GM18499 (cell line): ENCODE data around the gene ZDHHC12.
"Not testable (repeated sequence)": the region's sequence is repeated elsewhere in the genome, so short reads cannot be mapped to it uniquely, and the experiment has no call there.

Experiments used
- ATAC-seq: cut with Tn5 transposase; IDR thresholded peaks from one replicate; pipeline ENCODE4 v1.9.1; 2021; ENCODE audit warnings: moderate number of reproducible peaks; ENCODE audit not compliant: insufficient read depth, unreplicated experiment

ZDHHC12 gene

DNA sequence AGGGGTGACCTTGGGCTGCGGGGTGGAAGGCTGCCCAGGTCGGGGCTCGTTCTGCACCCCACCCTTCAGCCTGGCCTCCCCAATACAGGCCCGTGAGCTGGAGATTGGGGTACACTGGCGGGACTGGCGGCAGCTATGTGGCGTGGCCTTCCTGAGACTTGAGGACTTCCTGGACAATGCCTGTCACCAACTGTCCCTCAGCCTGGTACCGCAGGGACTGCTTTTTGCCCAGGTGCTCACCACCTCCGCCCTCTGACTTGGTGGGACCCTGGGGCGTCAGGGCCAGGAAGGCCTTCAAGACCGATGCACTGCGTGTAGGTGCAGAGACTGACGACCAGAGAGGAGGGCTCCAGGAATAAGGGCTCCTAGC, 10.5 kb downstream of the ZDHHC12 start:
- no peak for ATAC-seq

DNA sequence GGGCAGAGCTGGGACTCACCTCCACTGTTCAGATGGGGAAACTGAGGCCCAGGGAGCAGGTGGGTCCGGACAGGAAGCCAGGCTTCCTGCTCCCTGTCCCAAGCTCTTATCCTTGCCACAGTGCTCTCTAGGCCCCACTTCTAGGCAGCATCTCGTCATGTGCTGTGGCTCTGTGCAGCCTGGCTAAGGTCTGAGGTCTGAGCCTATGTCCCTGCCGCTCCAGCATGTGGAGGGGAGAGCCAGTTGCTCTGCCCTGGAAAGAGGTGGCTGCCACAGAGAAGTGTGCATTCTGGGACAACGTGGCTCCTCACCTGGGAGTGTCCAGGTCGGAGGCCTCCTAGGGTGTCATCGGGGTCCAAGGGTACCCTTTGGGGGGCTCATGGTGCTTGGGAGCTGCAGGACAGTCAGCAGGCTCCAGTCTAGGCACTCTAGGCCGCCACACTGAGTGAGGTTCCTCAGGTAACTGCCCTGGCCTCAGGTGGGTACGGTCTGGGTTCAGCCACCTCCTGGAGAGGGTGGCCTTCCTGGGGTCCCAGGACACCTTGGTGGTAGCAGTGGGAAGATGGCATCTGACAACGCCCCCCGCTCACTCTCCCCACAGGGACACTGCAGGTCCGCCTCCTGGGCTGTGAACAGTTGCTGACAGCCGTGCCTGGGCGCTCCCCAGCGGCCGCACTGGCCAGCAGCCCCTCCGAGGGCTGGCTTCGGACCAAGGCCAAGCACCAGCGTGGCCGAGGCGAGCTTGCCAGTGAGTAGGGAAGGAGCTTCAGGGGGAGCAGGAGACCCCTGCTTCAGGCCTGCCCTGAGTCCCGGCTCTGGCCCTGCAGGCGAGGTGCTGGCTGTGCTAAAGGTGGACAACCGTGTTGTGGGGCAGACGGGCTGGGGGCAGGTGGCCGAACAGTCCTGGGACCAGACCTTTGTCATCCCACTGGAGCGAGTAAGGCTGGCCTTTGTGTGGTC, 11.2 kb downstream of the ZDHHC12 start:
- no peak for ATAC-seq

DNA sequence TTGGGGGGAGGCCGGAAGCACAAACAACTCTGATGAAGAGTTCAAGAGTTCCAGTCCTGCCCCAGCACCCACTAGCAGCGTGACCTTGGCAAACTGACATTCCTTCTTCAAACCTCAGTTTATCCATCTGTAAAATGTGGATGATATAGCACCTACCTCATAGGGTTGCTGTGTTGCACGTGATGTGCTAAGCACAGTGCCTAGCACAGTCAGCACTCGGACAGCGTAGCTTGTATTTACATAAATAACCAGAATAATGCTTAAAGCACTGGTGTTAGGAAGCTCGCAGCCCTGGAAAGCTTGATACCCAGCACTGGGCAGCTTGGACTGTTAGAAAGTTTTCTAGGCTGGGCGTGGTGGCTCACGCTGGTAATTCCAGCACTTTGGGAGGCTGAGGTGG, 16.5 kb downstream of the ZDHHC12 start:
- ATAC-seq = no peak

DNA sequence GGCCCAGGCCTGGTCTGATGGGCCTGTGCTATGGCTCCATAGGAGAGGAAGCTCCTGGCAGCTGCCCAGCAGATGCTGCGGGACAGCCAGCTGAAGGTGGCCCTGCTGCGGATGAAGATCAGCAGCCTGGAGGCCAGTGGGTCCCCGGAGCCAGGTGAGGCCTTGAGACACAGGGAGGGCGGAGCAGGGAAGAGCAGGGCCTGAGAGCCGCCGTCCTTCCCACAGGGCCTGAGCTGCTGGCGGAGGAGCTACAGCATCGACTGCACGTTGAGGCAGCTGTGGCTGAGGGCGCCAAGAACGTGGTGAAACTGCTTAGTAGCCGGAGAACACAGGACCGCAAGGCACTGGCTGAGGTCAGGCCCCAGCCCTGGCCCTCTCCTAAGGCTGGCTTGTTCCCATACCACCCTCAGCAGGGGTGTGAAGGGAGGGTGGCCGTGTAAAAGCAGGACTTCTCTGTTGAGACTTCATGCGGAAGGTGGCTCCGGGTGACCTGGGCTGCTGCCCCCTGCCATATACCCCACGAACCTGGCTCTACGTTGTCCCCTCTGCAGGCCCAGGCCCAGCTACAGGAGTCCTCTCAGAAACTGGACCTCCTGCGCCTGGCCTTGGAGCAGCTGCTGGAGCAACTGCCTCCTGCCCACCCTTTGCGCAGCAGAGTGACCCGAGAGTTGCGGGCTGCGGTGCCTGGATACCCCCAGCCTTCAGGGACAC, 17.1 kb downstream of the ZDHHC12 start:
- no peak for ATAC-seq

DNA sequence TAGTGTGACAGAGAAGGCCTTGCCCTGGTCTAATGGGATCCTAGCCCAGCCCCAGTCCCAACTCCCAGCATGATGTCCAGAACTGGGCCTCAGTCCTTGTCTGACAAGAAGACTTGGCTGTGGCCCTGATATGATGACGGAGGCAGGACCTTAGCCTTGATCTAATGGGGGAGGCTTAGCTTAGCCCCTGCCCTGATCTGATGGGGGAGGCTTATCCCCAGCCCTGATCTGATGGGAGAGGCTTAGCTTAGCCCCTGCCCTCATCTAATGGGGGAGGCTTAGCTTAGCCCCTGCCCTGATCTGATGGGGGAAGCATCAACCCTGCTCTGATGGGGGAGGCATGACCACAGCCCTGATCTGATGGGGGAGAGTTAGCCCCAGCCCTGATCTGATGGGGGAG, 17.9 kb downstream of the ZDHHC12 start:
- ATAC-seq = no peak

DNA sequence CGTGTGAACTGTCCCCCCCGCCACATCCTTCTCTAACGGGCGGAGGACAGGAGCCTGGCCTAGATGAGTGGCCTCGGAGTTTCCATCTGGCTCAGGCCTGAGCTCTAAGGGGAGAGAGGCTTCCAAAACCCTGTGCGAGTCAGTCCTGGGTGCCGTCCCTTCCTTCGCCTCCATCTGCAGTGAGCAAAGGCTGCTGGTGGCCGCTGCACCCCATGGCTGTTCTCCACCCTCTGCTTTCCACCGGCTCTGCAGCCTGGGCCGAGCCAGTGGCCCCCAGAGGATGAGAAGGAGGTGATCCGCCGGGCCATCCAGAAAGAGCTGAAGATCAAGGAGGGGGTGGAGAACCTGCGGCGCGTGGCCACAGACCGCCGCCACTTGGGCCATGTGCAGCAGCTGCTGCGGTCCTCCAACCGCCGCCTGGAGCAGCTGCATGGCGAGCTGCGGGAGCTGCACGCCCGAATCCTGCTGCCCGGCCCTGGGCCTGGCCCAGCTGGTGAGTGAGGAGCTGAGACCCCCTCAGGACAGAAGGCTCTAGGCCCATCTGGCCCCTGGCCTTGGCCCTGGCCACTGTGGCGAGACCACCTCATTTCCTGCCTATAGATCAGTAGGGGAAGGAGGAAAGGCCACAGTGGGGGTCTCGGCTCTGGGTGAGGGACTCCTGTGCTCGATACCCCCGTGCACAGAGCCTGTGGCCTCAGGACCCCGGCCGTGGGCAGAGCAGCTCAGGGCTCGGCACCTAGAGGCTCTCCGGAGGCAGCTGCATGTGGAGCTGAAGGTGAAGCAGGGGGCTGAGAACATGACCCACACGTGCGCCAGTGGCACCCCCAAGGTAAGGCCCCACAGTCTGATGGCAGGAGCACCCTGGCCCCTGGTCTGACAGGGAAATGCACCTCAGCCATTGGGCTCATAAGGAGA, 18.6 kb downstream of the ZDHHC12 start:
- no peak for ATAC-seq

DNA sequence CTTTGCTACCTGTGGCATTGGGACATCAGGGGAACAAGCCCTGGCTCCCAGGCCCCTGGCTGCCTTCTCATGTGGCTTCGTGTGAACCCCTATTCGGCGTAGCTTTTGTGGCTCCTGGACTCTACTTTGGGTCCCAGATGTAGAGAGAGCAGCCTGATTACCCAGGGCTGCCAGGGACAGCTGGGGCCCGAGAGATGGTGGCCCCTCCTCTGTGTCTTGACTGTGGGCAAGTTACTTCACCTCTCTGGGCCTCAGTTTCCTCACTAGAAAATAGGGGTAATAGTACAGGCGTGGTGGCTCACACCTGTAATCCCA, 19.6 kb downstream of the ZDHHC12 start:
- no peak for ATAC-seq

DNA sequence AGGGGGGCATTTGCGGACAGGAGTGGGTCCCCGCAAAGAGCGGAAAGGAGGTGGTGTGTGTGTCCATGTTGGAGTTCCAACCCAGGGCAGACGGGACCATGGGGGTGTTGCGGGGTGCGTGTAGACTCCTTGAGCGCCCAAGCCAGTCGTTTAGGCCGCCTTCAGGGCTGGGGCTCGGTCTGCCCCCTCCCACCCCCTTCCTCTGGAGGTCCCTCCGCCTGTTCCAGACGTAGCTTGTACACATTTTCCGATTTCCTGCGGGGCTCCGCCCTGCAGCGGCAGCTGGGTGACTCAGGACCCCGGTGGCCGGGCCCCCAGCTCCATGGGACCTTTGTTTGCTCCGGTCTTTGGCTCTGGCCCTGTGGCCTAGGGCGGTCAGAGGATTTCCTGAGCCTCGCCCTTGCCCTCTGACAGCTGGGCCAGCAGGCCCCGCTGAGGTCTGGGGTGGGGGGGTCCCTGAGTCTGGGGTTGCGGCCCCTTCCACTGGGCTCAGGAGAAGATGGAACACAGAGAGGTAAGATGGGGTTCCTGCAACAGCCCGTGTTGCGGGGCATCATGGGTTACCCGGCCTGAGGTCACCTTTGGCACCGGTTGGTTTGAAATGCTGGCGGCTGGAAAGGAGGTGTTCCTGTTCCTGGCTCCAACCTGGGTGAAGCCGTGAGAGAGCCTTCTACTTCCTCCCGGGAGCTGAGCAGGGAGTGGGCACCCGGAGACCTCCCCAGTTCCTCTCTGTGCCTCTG, 20.1 kb downstream of the ZDHHC12 start:
- ATAC-seq = no peak

DNA sequence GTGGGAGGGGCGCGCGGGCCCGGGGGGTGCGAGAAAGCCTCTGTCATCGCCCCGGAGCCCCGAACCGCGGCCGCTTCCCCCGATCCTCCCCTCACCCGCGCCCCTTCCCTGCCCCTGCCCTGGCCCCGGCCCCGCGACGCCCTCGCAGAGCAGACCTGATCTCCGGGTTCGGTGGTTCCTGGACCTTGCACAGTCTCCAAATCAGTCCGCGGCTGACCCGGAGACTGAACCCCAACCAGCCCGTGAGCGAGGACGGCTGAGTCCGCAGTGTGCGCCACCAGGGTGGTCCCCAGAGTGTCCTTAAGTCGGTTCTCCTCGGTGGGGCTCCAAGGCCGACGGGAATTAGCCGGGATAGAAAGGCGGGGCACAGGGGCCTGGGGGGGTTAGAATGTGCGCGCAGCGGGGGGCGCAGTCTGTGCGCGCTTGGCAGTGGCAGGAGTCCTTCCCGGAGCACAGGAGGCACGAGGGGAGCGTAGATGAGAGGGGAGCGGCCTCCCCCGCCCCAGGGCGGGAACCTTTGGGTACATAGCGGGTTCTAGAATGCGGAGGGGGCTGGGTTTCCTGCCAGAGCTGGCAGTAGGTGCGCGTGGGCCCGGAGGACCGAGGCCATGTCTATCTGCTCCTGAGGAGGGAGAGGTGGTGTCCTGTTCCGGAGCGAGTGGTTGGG, 20.8 kb downstream of the ZDHHC12 start:
- no peak for ATAC-seq

DNA sequence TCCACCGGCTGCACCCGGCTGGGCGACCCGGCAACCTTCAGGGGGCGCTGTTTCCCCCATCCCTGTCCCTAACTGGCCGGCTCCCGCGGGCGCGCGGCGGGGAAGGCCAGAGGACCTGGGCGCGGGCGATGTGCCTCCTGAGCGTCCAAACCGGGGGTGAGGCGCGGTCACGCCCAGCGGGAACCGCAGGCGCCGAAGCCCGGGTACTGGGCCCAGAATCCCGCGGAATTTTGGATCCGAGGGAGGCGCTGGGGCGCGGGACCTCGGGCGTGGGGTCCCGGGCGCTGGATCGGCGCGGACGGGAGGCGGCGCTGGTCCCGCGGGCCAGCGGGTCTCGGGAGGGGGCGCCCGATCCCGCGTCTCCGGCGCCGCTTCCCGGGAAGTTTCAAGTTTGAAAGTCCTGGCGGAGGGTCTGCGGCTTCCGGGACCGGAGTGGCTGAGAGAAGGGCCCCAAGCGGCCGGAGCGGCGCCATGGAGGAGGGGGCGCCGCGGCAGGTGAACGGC, 21.4 kb downstream of the ZDHHC12 start, which contains the start of gene PKN3:
Gene PKN3 (plus strand): TSS at position 59 of the 504 bp plus-strand sequence. CDS start 413 bp downstream, at position 472.
- peak; percentile 50 for ATAC-seq

DNA sequence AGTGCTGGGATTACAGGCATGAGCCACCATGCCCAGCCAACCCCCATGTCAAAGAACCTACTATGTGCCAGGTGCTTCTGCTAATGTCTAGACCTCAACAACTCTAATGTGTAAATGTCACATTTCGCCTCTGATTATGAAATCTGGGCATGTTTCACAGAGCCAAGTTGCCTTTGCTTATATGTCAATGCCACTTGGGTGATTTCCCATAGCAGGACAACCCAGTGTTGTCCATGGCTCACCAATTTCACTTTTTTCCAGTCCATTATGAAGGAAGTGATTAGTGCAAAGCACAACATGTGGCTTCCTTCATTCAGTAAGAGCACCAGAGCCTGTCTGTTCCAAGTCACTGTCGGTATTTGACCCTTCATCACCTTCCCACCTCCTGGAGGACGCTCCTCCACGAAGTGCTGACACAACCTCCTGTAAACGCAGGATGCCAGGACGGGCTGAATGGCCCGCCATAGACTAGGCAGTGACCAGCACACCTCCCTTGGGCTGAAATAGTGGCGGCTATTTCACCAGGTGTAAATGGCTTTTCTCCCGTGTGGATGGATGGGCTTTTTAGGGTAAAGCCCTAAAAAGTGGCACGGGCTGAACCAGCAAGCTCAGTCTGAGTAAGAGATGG, 22.6 kb downstream of the ZDHHC12 start:
- no peak for ATAC-seq

DNA sequence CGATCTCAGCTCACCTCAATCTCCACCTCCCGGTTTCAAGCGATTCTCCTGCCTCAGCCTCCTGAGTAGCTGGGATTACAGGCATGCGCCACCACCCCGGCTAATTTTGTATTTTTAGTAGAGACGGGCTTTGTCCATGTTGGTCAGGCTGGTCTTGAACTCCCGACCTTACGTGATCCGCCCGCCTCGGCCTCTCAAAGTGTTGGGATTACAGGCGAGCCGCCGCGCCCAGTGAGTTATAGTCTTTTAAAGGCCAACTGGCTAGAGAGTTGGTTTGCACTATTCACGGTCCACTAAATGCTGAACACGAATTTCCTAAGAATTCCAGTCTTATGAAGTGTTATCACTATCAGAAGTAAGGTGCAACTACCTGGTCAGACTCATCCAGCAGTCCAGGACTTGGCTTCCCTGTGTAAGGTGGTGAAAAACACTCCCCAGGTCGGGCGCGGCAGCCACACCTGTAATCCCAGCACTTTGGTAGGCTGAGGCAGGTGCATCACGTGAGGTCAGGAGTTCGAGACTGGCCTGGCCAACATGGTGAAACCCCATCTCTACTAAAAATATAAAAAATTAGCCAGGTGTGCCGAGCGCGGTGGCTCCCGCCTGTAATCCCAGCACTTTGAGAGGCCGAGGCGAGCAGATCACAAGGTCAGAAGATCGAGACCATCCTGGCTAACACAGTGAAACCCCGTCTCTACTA, 24.7 kb downstream of the ZDHHC12 start:
- ATAC-seq = not testable (repeated sequence)

DNA sequence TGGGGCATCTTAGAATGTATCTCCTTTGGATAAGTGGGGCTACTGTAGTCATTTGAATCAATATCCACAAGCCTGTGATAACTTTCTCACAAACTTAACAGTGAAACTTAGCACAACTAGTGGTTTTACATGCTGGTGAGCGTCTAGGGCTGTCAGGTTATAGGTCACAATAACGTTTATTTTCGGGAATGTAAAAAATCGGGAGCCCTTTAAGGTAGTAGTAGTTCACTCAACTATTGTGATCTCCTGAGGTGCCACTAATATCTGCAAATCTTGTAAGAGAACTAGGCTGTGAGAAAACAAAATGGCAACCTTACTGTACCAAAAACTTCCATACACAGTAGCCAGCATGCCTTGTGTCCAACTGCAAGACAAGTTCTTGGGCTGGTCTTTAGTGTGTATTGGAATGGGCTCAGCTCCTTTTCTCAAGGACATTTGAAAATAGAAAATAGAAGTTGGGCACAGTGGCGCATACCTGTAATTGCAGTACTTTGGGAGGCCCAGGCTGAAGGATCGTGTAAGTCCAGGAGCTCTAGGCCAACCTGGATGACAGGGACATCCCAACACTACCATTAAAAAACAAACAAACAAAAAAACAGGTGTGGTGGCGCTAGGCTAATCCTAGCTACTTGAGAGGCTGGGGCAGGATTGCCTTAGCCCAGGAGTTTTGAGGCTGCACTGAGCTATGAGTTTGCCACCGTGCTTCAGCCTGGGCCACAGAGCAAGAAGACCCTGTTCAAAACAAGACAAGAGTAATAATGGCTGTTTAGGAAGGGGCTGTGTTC, 26.8 kb downstream of the ZDHHC12 start:
- ATAC-seq = no peak

DNA sequence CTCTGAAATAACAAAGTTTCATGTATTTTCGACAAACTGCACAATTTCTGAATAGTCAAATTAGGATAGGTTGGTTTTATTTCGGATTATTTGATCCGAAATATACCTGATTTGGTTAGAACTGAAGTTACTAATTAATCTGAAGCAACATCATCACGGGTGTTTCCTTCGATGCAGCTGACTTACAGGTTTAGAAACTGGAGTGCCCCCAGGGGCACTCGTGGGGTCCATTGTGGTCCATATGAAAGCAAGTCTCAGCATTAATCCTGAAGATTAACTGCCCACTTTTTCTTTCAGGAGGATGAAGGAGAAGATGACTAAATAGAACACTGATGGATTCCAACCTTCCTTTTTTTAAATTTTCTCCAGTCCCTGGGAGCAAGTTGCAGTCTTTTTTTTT, 29.6 kb downstream of the ZDHHC12 start:
- ATAC-seq = no peak

DNA sequence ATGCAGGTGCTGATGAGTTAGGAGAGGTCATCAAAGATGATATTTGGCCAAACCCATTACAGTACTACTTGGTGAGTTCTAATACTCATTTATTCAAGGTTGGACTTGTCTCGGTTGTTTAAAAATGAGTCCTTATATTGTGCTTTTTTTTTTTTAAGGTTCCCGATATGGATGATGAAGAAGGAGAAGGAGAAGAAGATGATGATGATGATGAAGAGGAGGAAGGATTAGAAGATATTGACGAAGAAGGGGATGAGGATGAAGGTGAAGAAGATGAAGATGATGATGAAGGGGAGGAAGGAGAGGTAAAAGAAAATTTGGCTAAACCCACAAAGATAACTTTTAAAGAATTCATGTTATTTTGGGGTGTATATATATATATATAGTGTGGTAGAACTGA, 30.2 kb downstream of the ZDHHC12 start:
- not testable (repeated sequence) for ATAC-seq

DNA sequence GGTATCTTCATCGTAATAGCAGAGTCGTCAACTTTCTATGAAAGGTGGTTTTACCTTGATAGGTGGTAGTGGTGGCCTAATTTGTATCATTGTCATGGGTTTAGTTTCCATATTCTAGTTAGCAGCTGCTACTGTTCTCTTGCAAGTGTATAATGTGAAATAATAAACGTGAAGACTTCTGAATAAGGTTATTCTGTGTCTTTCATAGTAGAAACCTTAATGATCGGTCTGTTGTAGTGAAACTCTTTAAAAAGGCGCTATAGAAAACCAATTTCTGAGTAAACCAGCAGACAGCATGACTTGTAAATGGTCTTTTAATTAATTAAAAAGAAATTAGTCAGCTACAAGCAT, 33.3 kb downstream of the ZDHHC12 start:
- ATAC-seq = no peak

DNA sequence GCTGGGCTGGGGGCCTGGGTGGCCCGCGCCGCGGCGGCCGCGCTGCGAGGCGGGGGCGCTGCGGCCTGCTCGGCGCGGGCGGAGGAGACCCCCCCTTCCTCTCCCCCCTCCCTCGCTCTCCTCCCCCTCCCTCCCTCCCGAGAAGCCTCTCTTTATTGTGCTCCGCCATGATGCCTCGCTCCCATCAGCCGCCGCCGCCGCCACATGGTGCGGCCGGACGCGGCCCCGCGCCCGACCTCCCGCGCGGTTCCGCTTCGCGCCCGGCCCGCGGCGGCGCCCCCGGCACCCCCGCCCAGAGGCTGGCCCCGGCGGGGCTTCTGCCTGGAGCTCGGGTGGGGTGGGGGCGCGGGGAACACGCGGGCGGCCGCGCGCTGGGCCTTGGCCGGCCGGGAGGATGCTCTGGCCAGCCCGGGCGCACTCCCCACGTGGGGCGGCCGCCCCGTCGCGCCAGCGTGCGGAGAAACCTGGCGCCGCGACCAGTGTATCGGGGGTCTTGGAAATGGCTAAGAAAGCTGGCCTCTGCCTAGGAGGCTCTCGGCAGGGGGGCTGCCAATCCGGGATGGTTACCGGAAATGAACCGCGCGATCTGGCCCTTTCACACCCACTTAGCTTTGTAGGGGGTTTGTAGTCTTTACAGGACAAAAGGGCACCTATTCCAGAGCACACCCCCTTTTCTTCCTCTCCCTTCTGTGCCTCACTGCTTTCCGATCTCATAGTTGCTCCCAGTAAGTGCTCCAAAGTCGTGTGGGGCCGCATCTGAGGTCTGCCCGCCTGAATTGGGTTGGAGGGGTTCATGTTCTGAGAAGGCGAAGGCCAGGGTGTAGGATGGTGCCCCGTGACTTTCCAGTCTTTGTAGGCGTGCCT, 33.9 kb downstream of the ZDHHC12 start:
- no peak for ATAC-seq
